ENCODE measurements around the gene QSER1. TPM values are rescaled to one million over a fixed set of nuclear protein-coding genes. Genes with fewer than 3 reads are reported as not detected.

The QSER1 gene
- total RNA-seq, 1 experiment from 2014 or later = 48.0 TPM

- H3K36me3 ChIP-seq (ENCODE audit: control insufficient read depth in 1 of 2, insufficient read depth in 2 of 2, low read length in 2 of 2) = no peaks in the 10 kb centered on the region
- H3K4me2 ChIP-seq (ENCODE audit: low read length) = no peak overlapping the region
- no peak overlapping the region for H3K9ac ChIP-seq (ENCODE audit: low read length)
- DNase-seq (ENCODE audit: low read depth, low spot score) (no peak), ATAC-seq (no peak)
- H3K9me2 ChIP-seq (ENCODE audit: insufficient read depth) = no peaks in the 10 kb centered on the region
- ChIA-PET CTCF (no interaction called here), POLR2A (no interaction called here), RAD21 (ENCODE audit: low non-redundant PET in 1 of 2, low total read pairs in 2 of 2, uncharacterized antibody in 2 of 2, unreplicated experiment in 2 of 2) (no interaction called here)
- H3K4me1 ChIP-seq (ENCODE audit: control insufficient read depth in 1 of 2, insufficient read depth in 2 of 2, low read length in 2 of 2) = peaks cover 4 to 19% of the 10 kb centered on the region in 2 experiments; a peak in 3 of 4 replicates
- intact Hi-C loops (cut with micrococcal nuclease) = no loop called here
- 0 out of 2 replicates have a peak, but pooled peaks cover 14% of the 10 kb centered on the region for H3K79me2 ChIP-seq (ENCODE audit: insufficient read depth, low read length)
- BruUV-seq (replicated peaks) = no TSS peak
- H3K4me3 ChIP-seq (replicated peaks in 1 of 2; ENCODE audit: low read depth in 1 of 2, low read length in 2 of 2) = no peak overlapping the region
- H3K27ac ChIP-seq (ENCODE audit: low read depth, low read length) = no peak overlapping the region
- H2AFZ ChIP-seq (ENCODE audit: low read depth, low read length, poor library complexity, severe bottlenecking) = no peak overlapping the region
- H3K9me3 ChIP-seq (ENCODE audit: control insufficient read depth in 1 of 2, insufficient read depth in 1 of 2, low read depth in 1 of 2, low read length in 2 of 2) = no peaks in the 10 kb centered on the region
- TF ChIP-seq, protein P1, sequence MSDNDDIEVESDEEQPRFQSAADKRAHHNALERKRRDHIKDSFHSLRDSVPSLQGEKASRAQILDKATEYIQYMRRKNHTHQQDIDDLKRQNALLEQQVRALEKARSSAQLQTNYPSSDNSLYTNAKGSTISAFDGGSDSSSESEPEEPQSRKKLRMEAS (IDR thresholded peaks at IDR 0.05) = no peak
- TF ChIP-seq EZH2 (IDR thresholded peaks at IDR 0.05) (no peak), ELF1 (IDR thresholded peaks at IDR 0.05; ENCODE audit: borderline replicate concordance, low read depth) (no peak), ATF3 (IDR thresholded peaks at IDR 0.05) (no peak), RAD21 (IDR thresholded peaks at IDR 0.05; ENCODE audit: low read depth) (no peak), SP1 (IDR thresholded peaks at IDR 0.05; ENCODE audit: low read depth) (no peak), ZNF274 (IDR thresholded peaks at IDR 0.05; ENCODE audit: low read depth, low read length) (no peak), YY1 (IDR thresholded peaks at IDR 0.05; ENCODE audit: extremely low read depth, insufficient replicate concordance, low read depth, low read length) (no peak), SRF (IDR thresholded peaks at IDR 0.05; ENCODE audit: low read depth) (no peak), POLR2A (IDR thresholded peaks at IDR 0.05; ENCODE audit: borderline replicate concordance, extremely low read depth, insufficient read depth, insufficient read length) (no peak), POLR2AphosphoS5 (IDR thresholded peaks at IDR 0.05; ENCODE audit: low read depth, low read length) (no peak), FOSL1 (IDR thresholded peaks at IDR 0.05; ENCODE audit: low read depth) (no peak), EGR1 (IDR thresholded peaks at IDR 0.05; ENCODE audit: low read depth) (no peak), JUND (IDR thresholded peaks at IDR 0.05) (no peak), CBX3 (IDR thresholded peaks at IDR 0.05; ENCODE audit: low read depth) (no peak)
- TF ChIP-seq, protein P2, sequence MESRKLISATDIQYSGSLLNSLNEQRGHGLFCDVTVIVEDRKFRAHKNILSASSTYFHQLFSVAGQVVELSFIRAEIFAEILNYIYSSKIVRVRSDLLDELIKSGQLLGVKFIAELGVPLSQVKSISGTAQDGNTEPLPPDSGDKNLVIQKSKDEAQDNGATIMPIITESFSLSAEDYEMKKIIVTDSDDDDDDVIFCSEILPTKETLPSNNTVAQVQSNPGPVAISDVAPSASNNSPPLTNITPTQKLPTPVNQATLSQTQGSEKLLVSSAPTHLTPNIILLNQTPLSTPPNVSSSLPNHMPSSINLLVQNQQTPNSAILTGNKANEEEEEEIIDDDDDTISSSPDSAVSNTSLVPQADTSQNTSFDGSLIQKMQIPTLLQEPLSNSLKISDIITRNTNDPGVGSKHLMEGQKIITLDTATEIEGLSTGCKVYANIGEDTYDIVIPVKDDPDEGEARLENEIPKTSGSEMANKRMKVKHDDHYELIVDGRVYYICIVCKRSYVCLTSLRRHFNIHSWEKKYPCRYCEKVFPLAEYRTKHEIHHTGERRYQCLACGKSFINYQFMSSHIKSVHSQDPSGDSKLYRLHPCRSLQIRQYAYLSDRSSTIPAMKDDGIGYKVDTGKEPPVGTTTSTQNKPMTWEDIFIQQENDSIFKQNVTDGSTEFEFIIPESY (IDR thresholded peaks at IDR 0.05; ENCODE audit: extremely low read depth, insufficient replicate concordance, low read length) = no peak
- H4K20me1 ChIP-seq (ENCODE audit: insufficient read depth) = no peaks in the 10 kb centered on the region
- no peaks in the 10 kb centered on the region for H3K27me3 ChIP-seq (ENCODE audit: insufficient read depth, low read length)
These were observed 124.9 kb downstream of the QSER1 start for GRCh38 chr11:33017478-33017877.
